ENCODE results near the gene C7orf25. TPM values are rescaled to one million over a fixed set of nuclear protein-coding genes. Genes with fewer than 3 reads are reported as not detected.

The C7orf25 gene
- total and polyA plus RNA-seq, 10 of the 15 experiments (the other 5 are each of a cell fraction or from before 2014, with no cell fraction given): 0.63 to 3.2 (median 1.7) TPM

DNA sequence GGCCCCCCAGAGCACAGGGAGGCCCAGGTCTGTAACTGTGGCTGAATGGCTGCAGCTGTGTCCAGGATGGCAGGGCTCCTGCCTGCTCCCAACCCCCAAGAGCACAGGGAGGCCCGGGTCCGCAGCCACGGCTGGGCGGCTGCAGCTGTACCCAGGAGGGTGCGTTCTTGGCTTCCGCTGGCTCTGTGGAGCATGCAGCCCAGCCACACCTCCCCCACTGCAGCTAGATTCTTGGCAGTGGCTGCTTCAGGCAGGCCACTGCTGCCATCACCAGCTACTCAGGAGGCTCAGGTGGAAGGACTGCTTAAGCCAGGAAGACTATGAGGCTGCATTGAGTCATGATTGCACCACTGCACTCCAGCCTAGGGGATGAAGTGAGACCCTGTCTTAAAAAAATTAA is 27.9 kb downstream of the C7orf25 start:
- no peak overlapping the region for H3K27ac ChIP-seq (ENCODE audit: control insufficient read depth, insufficient read depth)
- ChIA-PET CTCF (interaction anchor here (0.6 kb wide), 1 partner anchor 28 kb away, joined by 3 read pairs; no protein-coding TSS in a partner anchor), SMC1A (ENCODE audit: uncharacterized antibody, unreplicated experiment) (no interaction called here), POLR2A (no interaction called here), RAD21 (ENCODE audit: unreplicated experiment) (no interaction called here)
- no peak overlapping the region for H2AFZ ChIP-seq (ENCODE audit: control insufficient read depth, low read depth, low read length)
- FAIRE-seq: no peak
- H3K79me2 ChIP-seq (ENCODE audit: control insufficient read depth, insufficient read depth, low read length): no peaks in the 10 kb centered on the region
- WGBS (ENCODE audit: insufficient coverage, insufficient replicate concordance, low lambda C conversion rate, missing lambda C conversion rate): 51% methylated on average over 6 of the region's 6 CpGs
- peak; percentile 52 for ATAC-seq
- H4K20me1 ChIP-seq (ENCODE audit: control insufficient read depth, insufficient read depth): no peaks in the 10 kb centered on the region
- intact Hi-C loops (cut with micrococcal nuclease; ENCODE audit: unreplicated experiment): no loop called here
- in situ Hi-C loops (cut with MboI): no loop called here
- no TSS peak for BruUV-seq (replicated peaks)
- H3K36me3 ChIP-seq (ENCODE audit: control insufficient read depth in 2 of 2, insufficient read depth in 2 of 2, low read length in 1 of 2): no peaks in the 10 kb centered on the region
- TF ChIP-seq ZNF217 (IDR thresholded peaks at IDR 0.05) (no peak), HDAC2 (IDR thresholded peaks at IDR 0.05) (no peak), NFIC (IDR thresholded peaks at IDR 0.05; ENCODE audit: low read depth, low read length) (no peak), DPF2 (IDR thresholded peaks at IDR 0.05) (no peak)
- no peaks in the 10 kb centered on the region; the same call in 1 of the 2 replicates for H3K4me1 ChIP-seq (ENCODE audit: control insufficient read depth, insufficient read depth, low read length)
- H3K4me2 ChIP-seq (ENCODE audit: control insufficient read depth, insufficient read depth): no peak overlapping the region
- DNase-seq (ENCODE audit: low read depth, low spot score): no peak
- H3K9ac ChIP-seq (ENCODE audit: control insufficient read depth, insufficient read depth, low read length): no peak overlapping the region
- H3K9me3 ChIP-seq (replicated peaks; ENCODE audit: control insufficient read depth, insufficient read depth, low read length): no peaks in the 10 kb centered on the region
- peaks cover 0 to 1% of the 10 kb centered on the region in 2 experiments; a peak in 2 of 4 replicates for H3K27me3 ChIP-seq (replicated peaks in 1 of 2; ENCODE audit: control insufficient read depth in 2 of 2, insufficient read depth in 2 of 2, low read length in 1 of 2)
- H3K4me3 ChIP-seq: no peak overlapping the region

DNA sequence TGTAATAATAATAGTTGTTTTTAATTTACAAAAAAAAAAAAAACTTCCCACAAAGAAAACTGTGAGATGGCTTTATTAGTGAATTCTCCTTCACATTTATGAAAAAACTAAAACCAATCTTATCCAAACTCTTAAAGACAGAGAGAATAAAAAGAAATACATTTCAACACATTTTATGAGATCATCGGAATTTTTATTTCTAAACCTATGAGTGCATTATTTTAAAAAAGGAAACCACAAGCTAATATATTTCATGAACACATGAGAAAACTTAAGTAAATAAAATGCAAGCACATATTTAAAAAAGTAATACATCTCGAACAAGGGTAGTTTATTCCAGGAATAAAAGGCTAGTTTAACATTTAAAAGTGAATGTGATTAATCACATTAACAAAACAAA is 31.5 kb downstream of the C7orf25 start:
- BruUV-seq (replicated peaks): no TSS peak
- no peak for ATAC-seq
- no peak for DNase-seq (ENCODE audit: low read depth, low spot score)
- H3K27me3 ChIP-seq (replicated peaks in 1 of 2; ENCODE audit: control insufficient read depth in 2 of 2, insufficient read depth in 2 of 2, low read length in 1 of 2): peaks cover 0 to 1% of the 10 kb centered on the region in 2 experiments; a peak in 1 of 4 replicates
- intact Hi-C loops (cut with micrococcal nuclease; ENCODE audit: unreplicated experiment): no loop called here
- TF ChIP-seq SIN3A (IDR thresholded peaks at IDR 0.05; ENCODE audit: low read depth, low read length) (no peak), CREM (IDR thresholded peaks at IDR 0.05; ENCODE audit: low read depth) (no peak), POU2F2 (IDR thresholded peaks at IDR 0.05; ENCODE audit: borderline replicate concordance, low read depth, low read length) (no peak), SRF (IDR thresholded peaks at IDR 0.05; ENCODE audit: low read depth in 2 of 2, low read length in 2 of 2) (no peak), CHD2 (IDR thresholded peaks at IDR 0.05; ENCODE audit: borderline replicate concordance, low read depth, low read length) (no peak), NR2F1 (conservative IDR thresholded peaks at IDR 0.05) (no peak), NFYB (IDR thresholded peaks at IDR 0.05; ENCODE audit: insufficient read depth, low read depth, low read length) (no peak), ZSCAN29 (IDR thresholded peaks at IDR 0.05) (no peak), LARP7 (IDR thresholded peaks at IDR 0.05) (no peak), ZNF207 (IDR thresholded peaks at IDR 0.05; ENCODE audit: borderline replicate concordance) (no peak), FOXK2 (IDR thresholded peaks at IDR 0.05) (no peak), YY1 (IDR thresholded peaks at IDR 0.05; ENCODE audit: low read depth, low read length) (no peak), CREB1 (IDR thresholded peaks at IDR 0.05; ENCODE audit: low read depth) (no peak), BMI1 (IDR thresholded peaks at IDR 0.05; ENCODE audit: borderline replicate concordance) (no peak)
- TF ChIP-seq, protein P1, sequence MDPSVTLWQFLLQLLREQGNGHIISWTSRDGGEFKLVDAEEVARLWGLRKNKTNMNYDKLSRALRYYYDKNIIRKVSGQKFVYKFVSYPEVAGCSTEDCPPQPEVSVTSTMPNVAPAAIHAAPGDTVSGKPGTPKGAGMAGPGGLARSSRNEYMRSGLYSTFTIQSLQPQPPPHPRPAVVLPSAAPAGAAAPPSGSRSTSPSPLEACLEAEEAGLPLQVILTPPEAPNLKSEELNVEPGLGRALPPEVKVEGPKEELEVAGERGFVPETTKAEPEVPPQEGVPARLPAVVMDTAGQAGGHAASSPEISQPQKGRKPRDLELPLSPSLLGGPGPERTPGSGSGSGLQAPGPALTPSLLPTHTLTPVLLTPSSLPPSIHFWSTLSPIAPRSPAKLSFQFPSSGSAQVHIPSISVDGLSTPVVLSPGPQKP (IDR thresholded peaks at IDR 0.05; ENCODE audit: low read depth, low read length): no peak
- no peak overlapping the region for H3K4me3 ChIP-seq
- RAD21 ChIA-PET (ENCODE audit: unreplicated experiment): no interaction called here
- 55% methylated on average over 2 of the region's 2 CpGs for WGBS (ENCODE audit: insufficient coverage, insufficient replicate concordance, low lambda C conversion rate, missing lambda C conversion rate)
- no peaks in the 10 kb centered on the region for H4K20me1 ChIP-seq (ENCODE audit: control insufficient read depth, insufficient read depth)
- POLR2A ChIA-PET: no interaction called here
- in situ Hi-C loops (cut with MboI): no loop called here
- H3K4me1 ChIP-seq (ENCODE audit: control insufficient read depth, insufficient read depth, low read length): no peaks in the 10 kb centered on the region
- no peak for FAIRE-seq
- SMC1A ChIA-PET (ENCODE audit: uncharacterized antibody, unreplicated experiment): no interaction called here
- H2AFZ ChIP-seq (ENCODE audit: control insufficient read depth, low read depth, low read length): no peak overlapping the region
- CTCF ChIA-PET: interaction anchor here (1.3 to 1.7 kb wide), 3 partner anchors 37 to 940 kb away, joined by 4 to 7 read pairs (median 4); no protein-coding TSS in a partner anchor
- H3K36me3 ChIP-seq (ENCODE audit: control insufficient read depth in 2 of 2, insufficient read depth in 2 of 2, low read length in 1 of 2): no peaks in the 10 kb centered on the region
- H3K27ac ChIP-seq (ENCODE audit: control insufficient read depth, insufficient read depth): no peak overlapping the region
- H3K9me3 ChIP-seq (replicated peaks; ENCODE audit: control insufficient read depth, insufficient read depth, low read length): no peaks in the 10 kb centered on the region
- H3K4me2 ChIP-seq (ENCODE audit: control insufficient read depth, insufficient read depth): no peak overlapping the region
- H3K79me2 ChIP-seq (ENCODE audit: control insufficient read depth, insufficient read depth, low read length): no peaks in the 10 kb centered on the region
- H3K9ac ChIP-seq (ENCODE audit: control insufficient read depth, insufficient read depth, low read length): no peak overlapping the region

All from GM12878 (cell line).